Cortex of kidney (tissue), 1 donor: ENCODE measurements around the gene SLFN11.
"Not testable (repeated sequence)": the region's sequence is repeated elsewhere in the genome, so short reads cannot be mapped to it uniquely, and the experiment has no call there.

Experiments
- DNase-seq: peaks from one replicate; lab custom pipeline; 2025; lab: John Stamatoyannopoulos, UW

Gene SLFN11

GRCh38 chr17:35373534-35373983, at the start of gene SLFN11:
Gene SLFN11 (minus strand): TSS chr17:35373621. CDS start chr17:35363807, 9,814 bp downstream.
- DNase-seq, result no peak

- not testable (repeated sequence) for DNase-seq
Observed at GRCh38 chr17:35421069-35421468, 47.6 kb upstream of the SLFN11 start.

GRCh38 chr17:35416659-35417058, 43.2 kb upstream of the SLFN11 start:
- DNase-seq, result no peak

- DNase-seq, result not testable (repeated sequence)
Observed at GRCh38 chr17:35414707-35415106, 41.3 kb upstream of the SLFN11 start.

GRCh38 chr17:35414247-35414646, 40.8 kb upstream of the SLFN11 start:
- no peak for DNase-seq

- no peak for DNase-seq
Observed at GRCh38 chr17:35407531-35407930, 34.1 kb upstream of the SLFN11 start.

GRCh38 chr17:35406568-35406967, 33.1 kb upstream of the SLFN11 start:
- no peak for DNase-seq

GRCh38 chr17:35404360-35404759, 30.9 kb upstream of the SLFN11 start:
- no peak for DNase-seq

- not testable (repeated sequence) for DNase-seq
Observed at GRCh38 chr17:35393783-35394182, 20.4 kb upstream of the SLFN11 start.

GRCh38 chr17:35390663-35391062, 17.2 kb upstream of the SLFN11 start:
- no peak for DNase-seq

- no peak for DNase-seq
Observed at GRCh38 chr17:35390156-35390555, 16.7 kb upstream of the SLFN11 start.

- no peak for DNase-seq
Observed at GRCh38 chr17:35387496-35387895, 14.1 kb upstream of the SLFN11 start.

GRCh38 chr17:35377706-35378105, 4.3 kb upstream of the SLFN11 start:
- DNase-seq, result no peak

- DNase-seq, result no peak
Observed at GRCh38 chr17:35377068-35377467, 3.6 kb upstream of the SLFN11 start.

GRCh38 chr17:35376245-35376644, 2.8 kb upstream of the SLFN11 start:
- DNase-seq, result no peak

GRCh38 chr17:35374766-35375344, 1.4 kb upstream of the SLFN11 start:
- no peak for DNase-seq

- DNase-seq, result no peak
Observed at GRCh38 chr17:35373984-35374765, 754 bp upstream of the SLFN11 start.

- no peak for DNase-seq
Observed at GRCh38 chr17:35372846-35373533, 431 bp downstream of the SLFN11 start.

- DNase-seq, result no peak
Observed at GRCh38 chr17:35371934-35372333, 1.5 kb downstream of the SLFN11 start.

- no peak for DNase-seq
Observed at GRCh38 chr17:35368081-35368830, 5.2 kb downstream of the SLFN11 start.

- DNase-seq, result no peak
Observed at GRCh38 chr17:35361027-35361426, 12.4 kb downstream of the SLFN11 start.

- DNase-seq, result no peak
Observed at GRCh38 chr17:35359398-35359797, 14.0 kb downstream of the SLFN11 start.
